RWPE2 (cell line): Measurements from ENCODE around the gene ZFPM1.

Experiments used
- ATAC-seq: fragments of 200-7000 bp; cut with Tn5 transposase; 3 replicates; pipeline ENCODE4 v1.9.1; 2021; ENCODE audit warnings: low read depth
- DNase-seq: peaks from one replicate; pipeline ENCODE4 v3.0.0-alpha.2; 2020; ENCODE audit warnings: low spot score
- H3K27ac ChIP-seq: fragments of 450-650 bp; 2 replicates; pipeline ENCODE4 v1.5.1; 2017; ENCODE audit warnings: mild to moderate bottlenecking; ENCODE audit not compliant: poor library complexity, severe bottlenecking
- H3K27me3 ChIP-seq: fragments of 250-450 bp; sonication (Bioruptor Pico); 2 replicates; pipeline ENCODE4 v1.5.1; 2021; ENCODE audit warnings: mild to moderate bottlenecking, moderate library complexity; ENCODE audit not compliant: insufficient read depth, poor library complexity, severe bottlenecking
- H3K36me3 ChIP-seq: fragments of 250-450 bp; sonication (Bioruptor Pico); 2 replicates; pipeline ENCODE4 v1.5.1; 2020; ENCODE audit warnings: low read depth, mild to moderate bottlenecking, moderate library complexity
- H3K4me1 ChIP-seq: fragments of 250-450 bp; sonication (Bioruptor Pico); 2 replicates; pipeline ENCODE4 v1.5.1; 2021; ENCODE audit warnings: mild to moderate bottlenecking, moderate library complexity; ENCODE audit not compliant: insufficient read depth, poor library complexity, severe bottlenecking
- H3K4me3 ChIP-seq: fragments of 250-450 bp; sonication (Bioruptor Pico); 2 replicates; pipeline ENCODE4 v1.5.1; 2021; ENCODE audit warnings: mild to moderate bottlenecking, moderate library complexity; ENCODE audit not compliant: severe bottlenecking
- H3K9me3 ChIP-seq: fragments of 250-450 bp; sonication (Bioruptor Pico); 2 replicates; pipeline ENCODE4 v1.5.1; 2021; ENCODE audit warnings: mild to moderate bottlenecking, moderate library complexity; ENCODE audit not compliant: severe bottlenecking
- CTCF ChIP-seq: fragments of 450-650 bp; IDR thresholded peaks from one replicate; pipeline ENCODE4 v1.5.1; 2017; ENCODE audit warnings: mild to moderate bottlenecking, moderate library complexity; ENCODE audit not compliant: poor library complexity, severe bottlenecking

Gene ZFPM1

GRCh38 chr16:88442383-88442726 is 10.7 kb upstream of the ZFPM1 start:
- H3K27me3 ChIP-seq: no peaks in the 10 kb centered on the region
- no peaks in the 10 kb centered on the region for H3K4me1 ChIP-seq
- H3K36me3 ChIP-seq: no peaks in the 10 kb centered on the region
- no peaks in the 10 kb centered on the region for H3K9me3 ChIP-seq
- no peak overlapping the region for H3K27ac ChIP-seq
- no peak overlapping the region for H3K4me3 ChIP-seq
- DNase-seq (no peak), ATAC-seq (no peak)
- no peak for TF ChIP-seq CTCF

- H3K9me3 ChIP-seq: no peaks in the 10 kb centered on the region
- H3K4me3 ChIP-seq: no peak overlapping the region
- H3K27me3 ChIP-seq: no peaks in the 10 kb centered on the region
- peak; percentile 90 for ATAC-seq
- DNase-seq: no peak
- H3K27ac ChIP-seq: no peak overlapping the region
- peak; percentile 92 for TF ChIP-seq CTCF
- H3K4me1 ChIP-seq: no peaks in the 10 kb centered on the region
- no peaks in the 10 kb centered on the region for H3K36me3 ChIP-seq
These were observed 10.1 kb upstream of the ZFPM1 start for GRCh38 chr16:88442727-88443576.

- TF ChIP-seq CTCF: no peak
- no peak for DNase-seq
These were observed 8.1 kb upstream of the ZFPM1 start for GRCh38 chr16:88444826-88445582.

GRCh38 chr16:88445583-88445960 is 7.5 kb upstream of the ZFPM1 start:
- no peak for DNase-seq
- Histone ChIP-seq H3K36me3 (no peaks in the 10 kb centered on the region), H3K27me3 (no peaks in the 10 kb centered on the region), H3K9me3 (no peaks in the 10 kb centered on the region), H3K4me3 (no peak overlapping the region), H3K4me1 (no peaks in the 10 kb centered on the region), H3K27ac (no peak overlapping the region)
- no peak for TF ChIP-seq CTCF
- no peak for ATAC-seq

More at GRCh38 chr16:88444826-88445582, 8.1 kb upstream of the ZFPM1 start:
- ATAC-seq: no peak
- no peaks in the 10 kb centered on the region for H3K36me3 ChIP-seq
- no peaks in the 10 kb centered on the region for H3K27me3 ChIP-seq
- no peak overlapping the region for H3K27ac ChIP-seq
- H3K4me3 ChIP-seq: no peak overlapping the region
- H3K9me3 ChIP-seq: no peaks in the 10 kb centered on the region
- H3K4me1 ChIP-seq: no peaks in the 10 kb centered on the region

- DNase-seq: no peak
- H3K4me3 ChIP-seq: no peak overlapping the region
- no peak for TF ChIP-seq CTCF
- no peak overlapping the region for H3K27ac ChIP-seq
- no peaks in the 10 kb centered on the region for H3K4me1 ChIP-seq
- H3K36me3 ChIP-seq: no peaks in the 10 kb centered on the region
- no peak for ATAC-seq
- H3K9me3 ChIP-seq: no peaks in the 10 kb centered on the region
- no peaks in the 10 kb centered on the region for H3K27me3 ChIP-seq
These were observed 7.0 kb upstream of the ZFPM1 start for GRCh38 chr16:88446061-88446460.
